GM18868 (cell line): ENCODE results near the gene CADPS.

Experiments
- ATAC-seq: cut with Tn5 transposase; IDR thresholded peaks from one replicate; pipeline ENCODE4 v1.9.1; 2021; ENCODE audit warnings: mild to moderate bottlenecking, moderate library complexity; ENCODE audit not compliant: unreplicated experiment

Gene CADPS

GRCh38 chr3:62757045-62757444 is 118.2 kb downstream of the CADPS start:
- ATAC-seq: no peak

DNA sequence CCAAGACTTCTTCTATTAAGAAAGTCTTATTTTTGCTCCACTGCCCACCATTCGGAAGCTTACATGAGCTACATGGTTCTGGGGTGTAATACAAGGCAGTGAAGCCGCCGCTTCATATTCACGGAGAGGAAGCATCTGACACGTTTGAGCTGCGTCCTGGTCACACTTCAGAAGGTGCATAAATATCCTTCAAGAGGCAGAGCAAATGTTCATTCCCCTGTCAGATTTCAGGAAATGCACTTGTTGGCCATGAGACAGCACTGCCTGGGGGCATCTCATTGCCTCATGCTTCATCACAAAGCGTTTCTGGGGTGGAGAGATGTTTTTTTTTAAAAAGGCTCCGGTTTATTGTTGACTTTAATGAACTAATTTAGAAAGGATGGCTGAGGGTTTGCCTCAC is 119.9 kb downstream of the CADPS start:
- no peak for ATAC-seq

DNA sequence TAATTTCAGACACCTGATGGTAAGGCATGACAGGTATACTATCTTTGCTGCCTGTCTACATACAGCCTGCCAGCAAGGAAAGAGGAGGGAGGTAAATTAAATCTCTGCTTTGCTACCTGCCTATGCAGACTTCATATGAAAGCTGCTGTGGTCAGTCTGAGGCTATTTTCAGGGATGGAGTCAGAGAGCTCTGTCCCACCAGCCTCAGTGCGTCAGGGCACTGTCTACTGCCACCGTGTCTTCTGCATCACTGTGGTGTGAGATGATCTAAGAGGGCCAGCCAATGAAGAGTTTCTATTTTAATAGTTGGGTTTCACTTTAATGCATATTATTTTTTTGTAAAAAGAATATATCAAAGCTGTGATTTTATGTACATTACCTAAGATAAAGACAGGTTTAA is 125.6 kb downstream of the CADPS start:
- no peak for ATAC-seq

DNA sequence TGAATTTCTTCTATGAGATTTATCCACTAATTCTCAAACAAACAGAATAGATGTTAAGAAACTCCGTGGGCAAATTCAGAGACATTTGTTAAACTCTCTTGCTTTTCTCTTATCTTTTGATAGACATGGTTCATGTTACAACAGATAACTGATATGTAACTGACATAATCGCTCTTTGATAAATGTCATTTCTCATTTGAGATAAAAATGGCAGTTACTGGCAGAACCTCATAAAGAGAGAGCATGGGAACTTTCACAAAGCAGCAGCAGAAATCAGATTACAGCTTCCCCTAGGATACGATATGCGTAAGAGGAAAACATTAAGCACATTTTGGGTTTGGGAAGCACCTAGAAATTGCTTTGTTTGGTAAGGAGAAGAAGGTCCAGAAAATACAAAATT is 126.1 kb downstream of the CADPS start:
- ATAC-seq: no peak

- no peak for ATAC-seq
These were observed 137.8 kb downstream of the CADPS start for GRCh38 chr3:62737449-62737848.

GRCh38 chr3:62735510-62735909 is 139.7 kb downstream of the CADPS start:
- ATAC-seq: no peak

DNA sequence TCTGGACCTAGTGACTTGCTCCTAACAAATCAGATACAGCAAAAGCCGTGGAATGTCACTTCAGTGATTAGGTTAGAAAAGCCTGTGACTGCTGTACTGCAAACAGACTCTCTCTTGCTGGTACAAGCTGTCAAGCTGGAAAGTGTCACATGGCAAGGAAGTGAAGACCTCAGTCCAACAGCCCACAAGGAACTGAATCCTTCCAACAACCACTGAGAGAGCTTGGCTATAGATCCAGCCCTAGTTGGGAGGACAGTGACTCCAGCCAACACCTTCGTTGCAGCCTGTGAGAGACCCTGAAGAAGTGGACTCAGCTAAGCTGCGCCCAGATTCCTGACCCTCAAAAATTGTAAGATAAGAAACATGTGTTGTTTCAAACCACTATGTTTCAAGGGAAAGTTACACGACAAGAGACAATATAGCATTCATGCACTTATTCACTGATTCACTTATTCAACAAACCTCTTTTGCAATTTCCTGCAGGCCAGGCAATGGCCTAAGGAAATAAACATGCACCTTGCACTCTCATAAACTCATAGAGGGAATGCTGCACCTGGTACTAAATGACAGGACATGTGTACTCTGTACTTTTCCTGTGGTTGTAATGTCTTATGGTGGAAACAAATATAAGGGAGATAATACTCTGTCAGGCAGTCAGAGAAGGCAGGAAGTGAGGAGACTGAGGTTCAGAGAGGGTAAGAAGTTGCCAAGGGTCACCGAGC is 142.9 kb downstream of the CADPS start:
- no peak for ATAC-seq

GRCh38 chr3:62727981-62728380 is 147.2 kb downstream of the CADPS start:
- no peak for ATAC-seq

- ATAC-seq: no peak
These were observed 147.7 kb downstream of the CADPS start for GRCh38 chr3:62727536-62727935.

DNA sequence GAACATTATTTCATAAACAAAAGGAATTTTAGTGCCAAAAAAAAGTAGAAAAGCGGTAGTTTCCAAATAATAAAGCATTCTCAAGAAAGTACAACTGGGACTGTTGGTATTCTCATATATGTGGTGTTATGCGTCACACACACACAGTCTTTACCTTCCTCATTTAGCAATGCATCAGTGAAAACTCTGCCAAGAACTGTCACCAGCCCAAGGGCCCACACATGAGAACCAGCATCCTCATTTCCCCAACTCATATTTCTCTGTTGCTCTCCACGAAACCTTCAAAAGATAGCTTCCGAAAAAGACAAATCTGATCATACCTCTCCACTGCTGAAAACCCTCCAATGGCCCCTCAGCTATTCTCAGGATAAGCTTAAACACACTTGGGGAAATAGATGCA is 150.7 kb downstream of the CADPS start:
- no peak for ATAC-seq

GRCh38 chr3:62723914-62724217 is 151.3 kb downstream of the CADPS start:
- no peak for ATAC-seq

DNA sequence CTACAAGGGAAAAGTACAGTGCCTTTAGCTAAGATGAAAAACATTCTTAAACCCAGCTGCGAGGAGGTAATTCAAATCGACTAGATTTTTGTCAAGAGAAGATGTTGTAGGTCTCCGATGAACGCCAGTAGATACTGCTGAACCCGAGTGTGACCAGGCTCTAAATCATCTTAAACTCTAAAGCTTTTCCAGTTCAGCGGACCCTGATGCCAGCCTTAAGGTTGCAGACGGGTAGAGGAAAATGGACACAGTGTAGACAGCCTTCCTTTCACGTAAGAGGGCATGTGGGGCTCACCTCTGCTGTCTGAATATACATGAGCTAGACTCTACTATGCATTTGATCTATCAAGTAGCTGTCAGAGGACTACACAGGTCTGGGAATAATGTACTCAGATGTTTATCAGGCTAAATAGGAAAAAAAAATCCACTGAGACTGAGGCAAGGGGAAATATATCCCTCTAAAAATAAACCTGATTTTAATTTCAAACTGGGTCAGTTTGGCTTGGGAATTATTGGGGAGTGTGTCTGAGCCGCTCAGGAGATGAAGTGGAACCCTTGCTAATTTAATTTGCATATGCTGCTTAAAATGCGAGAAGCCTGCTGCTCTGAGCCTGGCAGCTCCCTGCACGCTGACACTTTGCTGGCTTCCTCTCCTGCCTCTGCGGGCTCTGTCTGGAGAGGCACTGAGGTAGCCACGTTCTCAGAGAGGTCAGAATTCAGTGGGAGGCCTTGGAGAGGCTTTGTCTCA is 151.9 kb downstream of the CADPS start:
- no peak for ATAC-seq

DNA sequence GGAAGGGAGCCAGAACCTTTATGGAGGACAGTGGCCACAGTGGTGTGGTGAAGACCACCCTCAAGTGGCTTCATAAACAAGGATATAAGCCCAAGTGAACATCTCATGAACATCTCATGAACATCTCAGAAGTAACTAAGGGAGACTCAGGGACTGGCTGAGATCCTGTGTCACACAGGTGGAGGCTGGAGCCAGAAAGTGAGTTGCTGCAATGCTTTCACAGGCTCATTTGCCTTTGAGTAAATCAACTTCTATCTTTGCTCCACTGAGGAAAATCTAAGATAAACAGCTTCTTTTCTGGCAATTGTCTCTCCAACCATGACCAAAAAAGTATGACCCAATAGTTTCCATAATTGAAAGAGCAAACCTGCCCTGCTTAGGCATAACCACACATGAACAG is 152.9 kb downstream of the CADPS start:
- ATAC-seq: no peak

- ATAC-seq: no peak
These were observed 156.5 kb downstream of the CADPS start for GRCh38 chr3:62718515-62719320.

GRCh38 chr3:62718011-62718410 is 157.2 kb downstream of the CADPS start:
- no peak for ATAC-seq

DNA sequence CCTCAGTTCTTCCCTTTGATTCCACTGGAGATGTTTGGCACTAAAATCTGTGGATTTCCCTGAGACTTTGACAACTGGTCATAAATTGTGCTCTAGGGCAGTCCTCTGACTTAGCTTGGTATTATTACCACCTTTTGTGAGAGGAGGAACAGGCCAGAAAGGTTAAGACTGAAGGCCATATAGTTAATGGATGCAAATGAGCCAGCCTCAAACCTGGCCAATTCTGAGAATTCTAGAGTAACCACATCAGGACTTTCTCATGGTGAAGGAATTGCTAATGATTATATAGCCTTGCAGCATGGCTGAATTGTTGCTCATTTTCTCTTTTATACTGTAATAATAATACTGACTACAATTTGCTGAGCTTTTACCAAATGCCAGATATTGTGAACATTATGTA is 162.5 kb downstream of the CADPS start:
- no peak for ATAC-seq

DNA sequence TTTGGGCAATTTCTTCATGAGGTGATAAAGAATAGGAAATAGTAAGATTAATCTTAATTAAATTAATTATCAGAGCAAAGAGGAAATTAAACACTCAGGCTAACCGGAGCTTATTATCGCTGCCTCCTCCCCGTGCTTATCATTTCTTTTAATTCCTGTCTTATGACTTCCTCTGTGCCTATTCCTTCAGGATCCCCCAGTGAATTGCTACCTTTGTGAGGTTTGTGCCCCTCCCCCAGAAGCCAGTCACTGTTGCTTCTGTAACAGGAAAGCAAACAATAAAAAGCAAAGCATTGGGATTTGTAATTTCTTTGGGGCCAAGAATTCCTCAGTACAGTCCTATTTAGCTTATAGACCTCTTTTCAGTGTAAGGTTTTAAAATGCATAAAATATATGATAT is 164.5 kb downstream of the CADPS start:
- no peak for ATAC-seq

DNA sequence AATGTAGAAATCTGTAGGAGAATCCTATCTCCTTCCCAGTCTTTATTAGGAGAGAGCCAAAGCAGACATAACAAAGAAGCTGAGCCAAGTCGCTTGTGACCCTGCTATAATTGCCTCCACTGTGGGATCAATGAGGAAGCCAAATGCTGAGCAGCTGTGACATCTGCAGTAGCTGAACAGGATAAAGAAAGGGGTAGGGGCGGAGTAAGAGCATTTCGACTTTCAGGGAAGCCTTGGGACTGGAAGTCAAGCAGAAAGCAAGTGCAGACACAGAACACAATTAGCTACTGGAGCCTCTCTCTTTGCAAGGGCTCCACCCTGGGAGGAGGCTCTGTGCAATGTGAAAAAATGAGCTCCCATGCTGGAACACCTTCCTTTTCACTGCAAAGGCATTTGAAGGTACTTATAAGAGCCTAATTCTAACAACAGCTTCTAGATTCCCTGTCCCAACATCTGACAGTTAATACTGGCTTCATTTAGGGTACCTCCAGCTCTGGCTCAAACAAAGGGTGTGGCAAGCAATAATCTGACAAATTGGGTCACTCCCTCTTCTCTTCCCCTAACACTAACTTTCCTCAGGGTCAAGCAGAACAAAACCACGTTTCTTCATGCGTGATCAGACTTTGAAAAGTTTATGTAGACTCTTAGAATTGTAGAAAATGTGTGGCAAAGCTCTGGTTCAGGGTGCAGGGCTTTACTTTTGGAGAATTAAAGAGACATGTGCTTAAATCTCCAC is 166.4 kb downstream of the CADPS start:
- no peak for ATAC-seq

DNA sequence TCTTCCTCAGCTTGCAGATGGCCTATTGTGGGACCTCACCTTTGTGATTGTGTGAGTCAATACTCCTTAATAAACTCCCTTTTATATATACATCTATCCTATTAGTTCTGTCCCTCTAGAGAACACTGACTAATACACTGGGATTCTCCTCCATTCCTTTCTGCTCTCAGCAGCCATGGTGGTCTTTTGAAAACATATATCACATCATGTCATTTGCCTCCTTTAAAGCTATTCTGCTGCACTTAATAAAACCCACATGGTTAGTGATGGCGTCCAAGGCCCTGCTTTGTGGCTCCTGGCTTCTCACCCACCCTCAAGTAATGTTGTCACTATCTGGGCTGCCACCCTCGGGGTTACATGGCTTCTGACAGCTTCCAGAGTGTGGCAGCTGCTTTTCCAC is 169.5 kb downstream of the CADPS start:
- ATAC-seq: no peak

- no peak for ATAC-seq
These were observed 171.6 kb downstream of the CADPS start for GRCh38 chr3:62703451-62704167.

DNA sequence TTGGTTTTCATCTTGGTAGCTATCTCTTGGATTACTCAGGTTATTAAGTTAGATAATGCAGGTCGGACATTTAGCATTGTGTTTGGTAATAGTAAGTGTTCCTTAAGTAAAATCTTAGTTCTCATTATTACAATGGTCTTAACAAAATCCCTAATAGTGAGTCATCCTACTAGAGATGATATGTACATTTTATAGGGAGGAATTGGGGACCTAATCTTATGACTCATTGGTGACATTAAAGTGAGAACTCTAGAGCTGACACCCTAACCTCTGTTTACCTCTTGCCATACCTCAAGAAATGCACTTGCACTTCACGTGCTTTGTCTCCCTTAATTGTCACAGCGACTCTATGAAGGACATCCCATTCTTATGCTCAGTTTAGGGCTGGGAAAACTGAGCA is 174.9 kb downstream of the CADPS start:
- ATAC-seq: no peak
